ENCODE results near the gene ADAMTS17. TPM values are rescaled to one million over a fixed set of nuclear protein-coding genes. Genes with fewer than 3 reads are reported as not detected.

Gene ADAMTS17
- total RNA-seq, 2 donors from 2014 or later, result 0.37 to 1.1 TPM

DNA sequence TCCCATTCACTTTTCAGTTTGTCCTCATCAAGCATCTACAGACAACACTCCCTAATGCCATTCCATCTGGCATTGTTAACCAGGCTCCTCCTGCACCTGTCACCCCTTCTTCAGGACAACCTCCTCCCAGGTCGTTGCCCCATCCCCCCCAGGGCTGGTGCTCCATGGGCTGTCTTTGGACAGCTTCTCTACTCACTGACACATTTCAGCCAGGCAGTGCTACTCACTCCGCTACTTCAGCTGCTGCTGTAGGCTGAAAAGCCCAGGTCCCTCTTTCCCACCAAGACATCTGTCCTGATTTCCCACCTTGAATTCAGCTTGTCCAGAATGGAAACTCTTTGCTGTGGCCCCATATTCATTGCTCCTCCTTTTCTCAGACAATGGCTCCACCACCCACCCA, 61.9 kb downstream of the ADAMTS17 start:
- peaks cover 4% of the 10 kb centered on the region for H3K4me1 Mint-ChIP-seq
- no peaks in the 10 kb centered on the region for H3K9me3 Mint-ChIP-seq
- no peak for ATAC-seq (replicated peaks)
- H3K36me3 Mint-ChIP-seq (ENCODE audit: low read depth), result no peaks in the 10 kb centered on the region
- no peak overlapping the region for H3K4me3 Mint-ChIP-seq
- no peak overlapping the region for H3K27ac Mint-ChIP-seq
- no peaks in the 10 kb centered on the region for H3K27me3 Mint-ChIP-seq

DNA sequence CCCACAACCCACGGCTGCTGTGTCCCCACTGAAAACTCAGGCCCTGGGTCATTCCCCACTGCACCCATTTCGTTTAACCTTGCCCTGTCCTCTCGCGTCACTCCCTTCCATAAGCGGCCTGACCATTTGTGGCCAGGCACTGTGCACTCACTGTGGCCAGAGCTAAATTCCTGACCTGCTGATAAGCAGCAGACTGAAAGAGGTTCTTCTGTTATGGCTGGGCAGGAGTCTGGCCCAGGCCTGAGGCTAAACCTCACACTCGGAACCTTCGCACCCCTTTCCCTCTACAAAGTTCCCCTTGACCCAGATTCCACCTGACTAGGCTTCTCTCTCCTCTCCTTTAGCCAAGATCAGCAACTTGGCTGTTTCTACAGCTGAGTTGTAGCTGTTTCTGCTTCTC, 62.3 kb downstream of the ADAMTS17 start:
- ATAC-seq (replicated peaks), result no peak
- Mint-ChIP-seq H3K4me1 (peaks cover 4% of the 10 kb centered on the region), H3K27ac (no peak overlapping the region), H3K9me3 (peaks cover under 1% of the 10 kb centered on the region), H3K27me3 (no peaks in the 10 kb centered on the region), H3K4me3 (no peak overlapping the region), H3K36me3 (ENCODE audit: low read depth) (no peaks in the 10 kb centered on the region)

DNA sequence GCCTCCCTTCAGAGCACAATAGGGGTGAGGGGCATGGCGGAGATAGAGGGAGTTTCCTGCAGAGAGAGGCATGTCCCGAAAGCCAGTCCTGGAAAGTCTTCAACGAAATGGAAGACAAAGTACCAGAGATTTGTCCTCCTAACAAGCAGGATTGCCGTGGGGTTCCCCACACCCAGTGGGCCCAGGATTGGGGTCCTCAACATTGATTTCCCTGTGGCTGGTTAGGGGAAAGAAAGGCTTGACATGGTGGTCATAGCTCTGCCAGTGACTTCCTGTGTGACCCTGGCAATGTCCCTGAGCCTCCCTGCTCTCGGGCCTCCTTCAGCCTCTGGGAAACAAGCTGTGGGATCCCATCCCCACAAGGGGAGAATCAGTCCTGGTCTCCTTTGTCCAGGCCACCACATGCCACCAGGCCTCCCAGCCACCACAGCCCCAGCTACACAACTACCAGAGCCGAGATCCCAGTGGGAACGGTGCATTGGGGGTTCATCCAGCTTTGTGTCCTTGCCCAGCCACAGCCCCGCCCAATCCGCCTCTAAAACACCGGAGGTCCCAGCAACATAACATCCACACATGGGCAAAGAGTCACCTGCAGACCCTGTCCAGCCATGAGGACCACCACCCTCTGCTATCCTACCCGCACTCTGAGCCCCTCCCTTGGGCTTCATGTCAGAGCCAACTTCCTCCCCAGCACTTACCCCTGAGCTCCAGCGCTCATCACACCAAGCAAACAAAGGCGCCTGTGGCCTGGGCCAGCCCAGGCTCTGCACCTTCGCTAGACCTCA, 63.0 kb downstream of the ADAMTS17 start:
- no peaks in the 10 kb centered on the region for H3K27me3 Mint-ChIP-seq
- H3K36me3 Mint-ChIP-seq (ENCODE audit: low read depth), result no peaks in the 10 kb centered on the region
- H3K4me3 Mint-ChIP-seq, result no peak overlapping the region
- H3K27ac Mint-ChIP-seq, result no peak overlapping the region
- ATAC-seq (replicated peaks), result no peak
- peaks cover 7% of the 10 kb centered on the region for H3K9me3 Mint-ChIP-seq
- H3K4me1 Mint-ChIP-seq, result peaks cover 4% of the 10 kb centered on the region

- Mint-ChIP-seq H3K9me3 (peaks cover 19% of the 10 kb centered on the region), H3K36me3 (ENCODE audit: low read depth) (no peaks in the 10 kb centered on the region), H3K4me1 (peaks cover 4% of the 10 kb centered on the region), H3K27ac (no peak overlapping the region), H3K4me3 (no peak overlapping the region), H3K27me3 (no peaks in the 10 kb centered on the region)
- ATAC-seq (replicated peaks), result no peak
Observed at GRCh38 chr15:100277087-100277855, 64.5 kb downstream of the ADAMTS17 start.

DNA sequence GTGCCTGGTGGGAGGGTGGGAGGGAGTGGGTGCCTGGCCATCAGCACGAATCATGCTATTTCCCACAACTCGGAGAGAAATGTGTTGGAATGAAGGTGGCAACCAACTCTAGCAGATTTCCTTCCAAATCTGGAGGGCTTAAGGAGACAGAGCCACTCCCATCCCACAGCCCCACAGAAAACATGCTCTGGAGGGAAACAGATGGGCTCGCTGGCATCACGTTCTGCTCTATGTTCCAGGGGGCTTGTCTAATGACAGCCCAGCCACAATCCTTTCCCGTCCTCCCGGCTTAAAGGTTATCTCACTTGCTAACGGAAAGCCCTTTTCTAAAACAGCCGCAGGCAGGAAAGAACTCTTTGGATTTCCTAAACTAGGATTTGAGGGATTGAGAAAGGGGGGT, 65.3 kb downstream of the ADAMTS17 start:
- Mint-ChIP-seq H3K27ac (no peak overlapping the region), H3K4me1 (peaks cover 4% of the 10 kb centered on the region), H3K27me3 (no peaks in the 10 kb centered on the region), H3K4me3 (no peak overlapping the region), H3K36me3 (ENCODE audit: low read depth) (no peaks in the 10 kb centered on the region), H3K9me3 (peaks cover 25% of the 10 kb centered on the region)
- no peak for ATAC-seq (replicated peaks)

- peaks cover 4% of the 10 kb centered on the region for H3K4me1 Mint-ChIP-seq
- no peaks in the 10 kb centered on the region for H3K36me3 Mint-ChIP-seq (ENCODE audit: low read depth)
- H3K9me3 Mint-ChIP-seq, result peaks cover 28% of the 10 kb centered on the region
- H3K27ac Mint-ChIP-seq, result no peak overlapping the region
- no peak for ATAC-seq (replicated peaks)
- H3K4me3 Mint-ChIP-seq, result no peak overlapping the region
- H3K27me3 Mint-ChIP-seq, result no peaks in the 10 kb centered on the region
Observed at GRCh38 chr15:100275641-100276040, 66.1 kb downstream of the ADAMTS17 start.

GRCh38 chr15:100269831-100270230, 71.9 kb downstream of the ADAMTS17 start:
- Mint-ChIP-seq H3K4me1 (no peaks in the 10 kb centered on the region), H3K27ac (no peak overlapping the region), H3K27me3 (no peaks in the 10 kb centered on the region), H3K36me3 (ENCODE audit: low read depth) (no peaks in the 10 kb centered on the region), H3K4me3 (no peak overlapping the region), H3K9me3 (peaks cover 33% of the 10 kb centered on the region)
- no peak for ATAC-seq (replicated peaks)

GRCh38 chr15:100266166-100266565, 75.6 kb downstream of the ADAMTS17 start:
- H3K27me3 Mint-ChIP-seq, result no peaks in the 10 kb centered on the region
- no peaks in the 10 kb centered on the region for H3K36me3 Mint-ChIP-seq (ENCODE audit: low read depth)
- H3K4me3 Mint-ChIP-seq, result no peak overlapping the region
- peaks cover 9% of the 10 kb centered on the region for H3K9me3 Mint-ChIP-seq
- no peak overlapping the region for H3K27ac Mint-ChIP-seq
- H3K4me1 Mint-ChIP-seq, result no peaks in the 10 kb centered on the region
- ATAC-seq (replicated peaks), result no peak

- Mint-ChIP-seq H3K27ac (no peak overlapping the region), H3K4me1 (no peaks in the 10 kb centered on the region), H3K4me3 (no peak overlapping the region), H3K36me3 (ENCODE audit: low read depth) (no peaks in the 10 kb centered on the region), H3K9me3 (peaks cover 5% of the 10 kb centered on the region), H3K27me3 (no peaks in the 10 kb centered on the region)
- no peak for ATAC-seq (replicated peaks)
Observed at GRCh38 chr15:100265641-100266035, 76.1 kb downstream of the ADAMTS17 start.

DNA sequence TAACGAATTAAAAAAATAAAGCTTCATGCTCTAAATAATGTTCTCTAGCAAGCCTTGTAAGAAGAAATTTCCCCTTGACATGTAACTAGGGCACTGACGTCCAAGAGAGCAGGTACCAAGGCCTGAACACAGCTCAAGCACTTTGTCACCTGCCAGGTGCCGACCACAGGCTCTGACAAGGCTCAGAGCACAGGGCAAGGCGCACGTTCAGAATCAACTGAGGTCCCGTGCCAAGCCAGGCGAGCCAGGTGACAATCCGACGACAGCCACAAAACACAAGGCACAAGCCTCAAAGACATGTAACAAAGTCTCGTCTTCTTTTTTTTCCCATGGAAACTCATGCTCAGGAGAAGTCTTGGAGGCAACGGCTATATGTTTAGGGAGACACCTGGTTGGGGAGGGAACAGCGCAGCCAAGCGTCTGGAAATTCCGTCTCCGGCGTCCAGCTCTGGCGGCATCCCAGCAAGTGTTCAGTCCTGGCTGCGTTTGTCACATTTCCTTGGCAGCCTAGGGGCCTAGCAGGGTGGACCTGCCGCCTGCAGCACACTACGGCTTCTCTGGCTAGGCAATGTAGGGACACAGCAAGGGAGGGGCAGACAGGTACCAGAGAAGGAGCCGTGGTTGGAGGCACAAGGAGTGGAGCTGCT, 76.7 kb downstream of the ADAMTS17 start:
- Mint-ChIP-seq H3K36me3 (ENCODE audit: low read depth) (no peaks in the 10 kb centered on the region), H3K9me3 (peaks cover 4% of the 10 kb centered on the region), H3K27ac (no peak overlapping the region), H3K27me3 (no peaks in the 10 kb centered on the region), H3K4me3 (no peak overlapping the region), H3K4me1 (no peaks in the 10 kb centered on the region)
- ATAC-seq (replicated peaks), result no peak

- Mint-ChIP-seq H3K27ac (no peak overlapping the region), H3K36me3 (ENCODE audit: low read depth) (peaks cover under 1% of the 10 kb centered on the region), H3K9me3 (no peaks in the 10 kb centered on the region), H3K4me3 (no peak overlapping the region), H3K27me3 (no peaks in the 10 kb centered on the region), H3K4me1 (no peaks in the 10 kb centered on the region)
- ATAC-seq (replicated peaks), result no peak
Observed at GRCh38 chr15:100263721-100264455, 77.9 kb downstream of the ADAMTS17 start.

DNA sequence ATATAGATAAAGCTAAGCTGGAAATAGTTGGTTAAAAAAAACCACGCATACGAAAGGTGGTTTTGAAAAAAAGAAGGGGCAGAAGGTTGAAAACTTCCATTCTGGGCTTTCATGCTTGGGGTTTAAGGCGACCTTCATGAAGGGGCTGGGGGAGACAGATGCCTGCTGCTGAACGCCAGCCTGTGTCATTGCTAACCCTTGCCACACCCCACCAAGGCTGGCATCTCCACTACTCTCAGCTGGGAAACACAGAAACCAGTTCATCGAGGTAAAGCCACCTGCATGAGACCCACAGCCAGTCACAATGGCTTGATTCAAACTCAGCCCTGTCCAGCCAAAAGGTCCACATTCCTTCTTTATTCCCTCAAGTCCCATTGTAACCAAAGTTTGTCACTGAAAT, 78.7 kb downstream of the ADAMTS17 start:
- ATAC-seq (replicated peaks), result no peak
- Mint-ChIP-seq H3K4me3 (no peak overlapping the region), H3K9me3 (no peaks in the 10 kb centered on the region), H3K36me3 (ENCODE audit: low read depth) (peaks cover 9% of the 10 kb centered on the region), H3K27me3 (no peaks in the 10 kb centered on the region), H3K4me1 (no peaks in the 10 kb centered on the region), H3K27ac (no peak overlapping the region)

DNA sequence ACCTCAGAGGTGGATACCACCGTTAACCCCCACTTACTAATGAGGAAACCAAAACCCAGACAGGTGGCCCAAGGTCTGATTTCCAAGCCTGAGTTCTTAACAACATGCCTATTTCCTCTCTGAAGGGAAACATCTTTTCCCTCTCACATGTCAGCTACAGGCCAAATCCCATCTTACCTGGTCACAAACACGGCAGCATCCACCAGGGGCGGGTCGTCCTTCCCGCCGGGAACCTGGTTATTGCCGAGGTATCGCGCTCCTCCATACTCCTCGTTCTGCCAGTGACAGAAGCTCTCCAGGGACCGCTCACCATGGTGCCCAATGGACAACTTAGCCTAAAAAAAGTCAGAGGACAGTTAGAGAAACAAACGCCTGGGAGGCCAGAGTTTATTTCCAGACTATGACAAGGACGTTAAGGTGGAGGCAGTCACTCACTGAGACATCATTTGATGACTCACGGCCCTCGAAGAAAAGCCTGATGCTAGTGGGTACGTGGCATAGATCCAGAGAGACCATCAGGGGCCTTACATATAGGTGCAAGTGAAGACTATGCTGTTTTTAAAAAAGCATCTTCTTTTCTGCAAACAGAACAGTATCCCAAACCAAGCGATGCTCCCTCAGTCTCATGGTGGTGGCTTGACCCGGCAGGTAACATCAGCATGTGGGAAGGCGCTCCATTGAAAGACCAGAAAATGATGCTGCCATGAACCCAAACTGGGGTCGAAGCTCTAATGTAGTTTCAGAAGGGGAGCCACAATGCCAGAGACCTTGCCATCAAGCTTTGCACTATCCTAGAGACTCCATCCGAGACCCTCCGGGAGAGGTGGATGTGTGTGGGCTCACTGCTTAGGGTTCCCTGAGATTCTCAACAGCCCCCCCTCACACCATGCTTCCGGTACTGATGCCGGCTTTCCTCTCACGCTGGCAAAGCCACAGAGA, 80.2 kb downstream of the ADAMTS17 start:
- Mint-ChIP-seq H3K4me1 (no peaks in the 10 kb centered on the region), H3K27ac (no peak overlapping the region), H3K27me3 (no peaks in the 10 kb centered on the region), H3K9me3 (peaks cover 4% of the 10 kb centered on the region), H3K36me3 (ENCODE audit: low read depth) (peaks cover 15% of the 10 kb centered on the region), H3K4me3 (no peak overlapping the region)
- no peak for ATAC-seq (replicated peaks)

Data from activated T-helper 17 cell treated with anti-CD3 and anti-CD28 coated beads, Interleukin-2, amount 50 U/mL, for 72 hours (primary cell).